Mononuclear cell (primary cell): ENCODE data around the gene MTHFSD. TPM values are rescaled to one million over a fixed set of nuclear protein-coding genes. Genes with fewer than 3 reads are reported as not detected.

ENCODE experiments used
- H3K27me3 ChIP-seq: 2 replicates; pipeline ENCODE4 v1.6.0; 2011; ENCODE audit warnings: low read length, control low read depth; ENCODE audit not compliant: insufficient read depth
- H3K4me1 ChIP-seq: 2 replicates; pipeline ENCODE4 v1.5.1; 2011; ENCODE audit warnings: mild to moderate bottlenecking, low read length, control low read depth; ENCODE audit not compliant: insufficient read depth
- H3K4me3 ChIP-seq: 2 replicates; pipeline ENCODE4 v1.5.1; 2011; ENCODE audit warnings: mild to moderate bottlenecking, low read length, moderate library complexity
- H3K9me3 ChIP-seq: 2 replicates; pipeline ENCODE4 v1.5.1; 2011; ENCODE audit warnings: low read depth, mild to moderate bottlenecking, control low read depth, low read length
- total RNA-seq: library from RNA; depleted of rRNA; stranded (reverse); fragments of >200 nt; gene quantifications from one replicate; pipeline ENCODE4 v1.2.3, GENCODE V29; 2012

The MTHFSD gene
- total RNA-seq, 1 donor = 3.3 TPM

DNA sequence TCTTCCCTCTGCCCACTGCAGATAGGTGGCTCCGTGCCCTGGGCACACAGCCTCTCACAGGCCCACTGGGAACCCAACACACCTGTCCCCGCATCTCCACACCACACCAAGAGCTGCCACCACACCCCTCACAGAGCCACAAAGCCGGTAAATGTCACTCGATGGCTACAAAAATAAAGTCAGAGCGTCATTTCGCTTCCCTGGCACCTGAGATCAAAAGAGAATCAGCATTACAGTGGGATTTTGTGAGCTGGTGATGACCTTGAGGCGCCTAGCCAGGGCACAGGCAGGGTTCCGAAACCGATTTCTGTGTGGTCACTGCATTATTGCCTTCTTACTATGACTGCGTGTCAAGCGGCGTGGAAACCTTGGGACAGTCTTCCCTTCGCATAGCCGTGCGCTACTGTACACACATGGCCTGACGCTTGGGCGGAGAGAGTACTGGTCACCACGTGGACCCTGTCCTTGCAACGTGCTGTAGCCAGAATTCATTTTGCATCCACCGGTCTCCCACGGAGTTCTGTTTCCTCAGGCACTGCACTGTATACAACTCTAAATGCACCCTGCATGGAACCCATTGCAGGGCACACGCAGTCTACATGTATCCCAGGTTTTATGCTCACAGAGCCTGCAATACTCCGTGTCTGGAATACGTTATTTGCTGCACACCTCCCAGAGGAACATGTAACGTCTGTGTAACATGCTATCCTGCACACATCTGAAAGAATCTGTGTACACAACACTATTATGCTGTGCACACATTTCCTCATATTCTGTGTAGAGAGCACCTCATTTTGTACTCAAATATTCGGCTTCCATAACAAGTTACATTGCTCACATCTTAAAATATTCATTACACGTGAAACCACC lies 50.5 kb downstream of the MTHFSD start:
- H3K4me1 ChIP-seq = peaks cover 10% of the 10 kb centered on the region
- H3K27me3 ChIP-seq = peaks cover 91% of the 10 kb centered on the region
- no peak overlapping the region for H3K4me3 ChIP-seq
- no peaks in the 10 kb centered on the region for H3K9me3 ChIP-seq

DNA sequence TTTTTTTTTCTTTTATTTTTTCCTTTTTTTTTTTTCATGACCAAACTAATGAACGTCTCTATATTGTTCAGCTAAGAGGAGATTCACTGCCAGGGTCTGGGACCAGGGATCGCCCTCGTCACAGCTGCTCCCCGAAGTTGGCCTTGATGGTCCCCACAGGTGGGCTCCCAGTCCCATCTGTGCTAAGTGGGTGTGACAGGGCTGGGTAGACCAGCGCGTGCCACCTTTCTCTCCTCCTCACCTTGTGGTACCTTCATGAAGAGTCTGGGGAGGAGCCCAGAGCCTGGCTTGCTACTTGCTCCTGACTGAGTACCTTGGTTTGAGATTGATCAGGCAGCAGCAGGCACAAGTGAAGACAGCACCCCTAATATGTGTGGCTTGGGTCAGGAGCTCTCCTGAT lies 51.2 kb downstream of the MTHFSD start:
- Histone ChIP-seq H3K4me1 (peaks cover 7% of the 10 kb centered on the region), H3K4me3 (no peak overlapping the region), H3K27me3 (peaks cover 95% of the 10 kb centered on the region), H3K9me3 (no peaks in the 10 kb centered on the region)

DNA sequence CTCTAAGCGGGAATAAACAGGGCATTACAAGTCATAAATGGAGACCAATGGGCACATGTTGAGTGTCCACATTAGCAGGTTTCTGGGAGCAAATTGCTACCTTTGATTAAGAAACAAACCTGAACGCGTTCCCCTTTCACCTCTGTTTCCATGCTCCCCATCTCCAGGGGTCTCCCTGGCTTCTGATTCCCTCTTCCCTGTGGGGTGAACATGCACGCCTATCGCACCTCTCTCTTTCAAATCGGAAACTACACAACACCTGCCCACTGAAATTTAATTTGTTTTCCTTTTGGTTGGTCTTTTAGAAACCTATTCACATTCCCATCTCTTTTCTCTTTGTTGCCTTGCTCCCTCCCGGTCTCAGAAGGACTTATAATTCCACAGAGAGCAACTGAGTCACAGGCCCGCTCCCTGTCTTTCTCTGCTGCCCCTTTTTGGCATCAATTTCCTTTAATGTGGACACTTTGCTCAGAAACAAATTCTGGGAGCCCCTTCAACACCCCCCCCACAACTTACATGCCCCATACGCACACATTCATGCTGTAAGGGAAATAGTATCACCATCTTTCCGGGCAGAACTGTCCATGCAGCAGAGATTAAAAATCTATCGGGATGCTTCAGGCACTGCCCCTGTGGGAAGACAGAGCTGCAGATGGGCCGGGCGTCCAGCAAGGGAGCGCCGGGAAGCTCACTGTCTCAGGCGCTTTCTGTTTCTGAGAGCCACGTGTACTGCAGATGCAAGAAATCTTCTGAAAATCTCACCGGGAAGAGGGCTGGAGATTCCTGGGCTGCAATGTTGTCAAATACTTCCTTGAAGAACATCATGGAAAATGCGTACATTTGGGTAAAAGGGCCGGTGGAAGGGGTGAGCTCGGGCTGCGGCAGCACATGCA lies 51.9 kb downstream of the MTHFSD start:
- peaks cover 95% of the 10 kb centered on the region for H3K27me3 ChIP-seq
- no peak overlapping the region for H3K4me3 ChIP-seq
- no peaks in the 10 kb centered on the region for H3K9me3 ChIP-seq
- peaks cover under 1% of the 10 kb centered on the region for H3K4me1 ChIP-seq

DNA sequence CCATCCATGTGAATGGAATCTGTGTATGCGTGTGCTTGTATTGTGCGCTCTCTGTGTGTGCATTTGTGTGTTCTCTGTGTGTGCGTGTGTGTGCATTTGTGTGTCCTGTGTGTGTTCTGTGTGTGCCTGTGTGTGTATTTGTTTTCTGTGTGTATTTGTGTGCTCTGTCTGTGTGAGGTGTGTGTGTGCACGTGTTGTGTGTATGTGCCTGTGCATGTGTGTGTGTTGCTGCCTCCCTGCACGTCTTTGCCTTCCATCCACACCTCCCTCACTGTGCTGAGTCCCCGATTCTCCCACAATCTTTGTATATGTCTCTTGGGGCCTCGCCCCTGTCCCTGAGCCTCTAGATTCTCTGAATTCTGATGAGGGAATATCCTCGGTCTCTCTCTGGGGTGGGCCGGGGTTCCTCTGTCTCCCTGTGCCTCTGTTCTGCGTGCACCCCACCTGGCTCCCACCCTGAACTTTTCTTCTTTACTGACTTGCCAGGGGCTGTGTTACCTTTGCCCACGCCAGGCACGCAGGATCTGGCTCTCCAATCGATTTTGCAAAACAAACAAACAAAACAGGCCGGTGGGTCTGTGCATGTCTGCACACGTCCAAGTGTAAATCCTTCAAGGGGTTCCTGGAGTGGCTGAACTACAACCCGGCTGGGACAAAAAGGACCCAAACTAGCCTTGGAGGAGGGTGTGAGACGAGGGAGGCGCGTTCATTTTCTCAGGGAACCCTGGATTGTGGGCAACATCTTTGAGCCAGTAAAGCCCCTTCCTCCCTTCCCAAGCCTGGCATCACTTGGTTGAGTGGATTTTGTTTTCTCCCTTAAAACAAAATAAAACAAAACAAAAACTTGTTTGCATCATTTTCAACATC lies 52.8 kb downstream of the MTHFSD start:
- H3K4me1 ChIP-seq = no peaks in the 10 kb centered on the region
- H3K27me3 ChIP-seq = peaks cover 87% of the 10 kb centered on the region
- H3K4me3 ChIP-seq = no peak overlapping the region
- H3K9me3 ChIP-seq = no peaks in the 10 kb centered on the region

DNA sequence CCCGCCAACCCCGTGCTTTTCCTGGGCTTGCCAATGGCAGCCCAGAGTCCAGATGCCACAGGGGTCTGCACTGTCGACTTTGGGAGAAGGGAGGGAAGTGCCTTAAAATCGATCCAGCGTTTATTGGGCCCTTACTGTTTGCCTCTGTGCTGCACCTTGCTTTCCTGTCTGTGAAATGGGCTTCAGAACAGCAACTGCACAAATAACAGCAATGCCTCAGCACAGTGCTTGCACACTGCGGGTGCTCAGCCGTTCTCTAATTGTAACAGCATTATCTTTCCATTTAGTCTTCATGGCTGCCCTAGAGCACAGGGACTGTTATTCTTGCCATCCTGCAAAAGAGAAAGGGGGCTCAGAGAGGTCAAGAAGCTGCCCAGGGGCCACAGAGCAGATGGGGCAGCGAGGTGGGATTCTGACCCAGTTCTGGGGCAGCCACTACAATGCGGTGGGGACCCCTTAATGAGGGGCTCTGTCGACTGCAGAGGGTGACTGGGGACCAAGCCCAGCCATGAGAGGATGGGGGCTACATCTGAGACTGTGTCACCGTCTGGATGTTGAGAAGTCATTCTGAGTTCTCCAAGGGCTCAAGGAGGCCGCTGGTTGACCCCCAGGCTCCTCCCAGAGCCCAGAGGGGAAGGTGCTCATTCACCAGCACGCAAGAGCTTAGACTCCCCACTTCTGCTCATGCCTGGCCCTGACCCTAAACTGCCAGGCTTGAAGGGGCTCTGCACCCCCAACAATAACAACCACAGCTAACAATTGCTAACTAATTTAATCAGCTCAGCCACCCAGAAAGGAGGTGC lies 54.1 kb downstream of the MTHFSD start:
- no peak overlapping the region for H3K4me3 ChIP-seq
- H3K27me3 ChIP-seq = peaks cover 86% of the 10 kb centered on the region
- H3K4me1 ChIP-seq = no peaks in the 10 kb centered on the region
- H3K9me3 ChIP-seq = no peaks in the 10 kb centered on the region

- H3K4me1 ChIP-seq = no peaks in the 10 kb centered on the region
- H3K9me3 ChIP-seq = no peaks in the 10 kb centered on the region
- H3K27me3 ChIP-seq = peaks cover 90% of the 10 kb centered on the region
- H3K4me3 ChIP-seq = no peak overlapping the region
Measured at GRCh38 chr16:86499889-86500707, 54.9 kb downstream of the MTHFSD start.

DNA sequence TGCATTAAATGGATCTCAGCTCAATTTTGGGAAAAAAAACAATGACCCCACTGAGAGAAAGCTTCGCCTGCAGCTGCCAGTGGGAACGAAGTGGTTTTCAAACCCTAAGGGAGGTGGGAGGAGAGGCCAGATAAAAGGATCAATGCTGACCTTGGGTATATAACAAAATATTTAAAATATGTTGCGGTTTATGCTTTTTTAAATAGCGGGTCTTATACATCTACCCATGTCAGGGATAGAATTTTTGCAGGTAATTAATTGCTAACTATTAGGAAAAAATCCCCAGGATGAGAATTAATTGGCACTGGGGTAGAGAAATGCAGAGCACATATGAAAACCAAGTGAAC lies 55.6 kb downstream of the MTHFSD start:
- no peak overlapping the region for H3K4me3 ChIP-seq
- H3K27me3 ChIP-seq = peaks cover 90% of the 10 kb centered on the region
- no peaks in the 10 kb centered on the region for H3K4me1 ChIP-seq
- no peaks in the 10 kb centered on the region for H3K9me3 ChIP-seq

- Histone ChIP-seq H3K4me3 (no peak overlapping the region), H3K27me3 (peaks cover 90% of the 10 kb centered on the region), H3K9me3 (no peaks in the 10 kb centered on the region), H3K4me1 (no peaks in the 10 kb centered on the region)
Measured at GRCh38 chr16:86498671-86499439, 56.2 kb downstream of the MTHFSD start.

- H3K27me3 ChIP-seq = peaks cover 87% of the 10 kb centered on the region
- H3K4me3 ChIP-seq = no peak overlapping the region
- H3K9me3 ChIP-seq = no peaks in the 10 kb centered on the region
- H3K4me1 ChIP-seq = no peaks in the 10 kb centered on the region
Measured at GRCh38 chr16:86498155-86498670, 56.8 kb downstream of the MTHFSD start.

- Histone ChIP-seq H3K27me3 (peaks cover 81% of the 10 kb centered on the region), H3K4me1 (no peaks in the 10 kb centered on the region), H3K4me3 (no peak overlapping the region), H3K9me3 (no peaks in the 10 kb centered on the region)
Measured at GRCh38 chr16:86497551-86498021, 57.4 kb downstream of the MTHFSD start.

- Histone ChIP-seq H3K9me3 (no peaks in the 10 kb centered on the region), H3K27me3 (peaks cover 78% of the 10 kb centered on the region)
Measured at GRCh38 chr16:86496929-86497461, 58.0 kb downstream of the MTHFSD start.

DNA sequence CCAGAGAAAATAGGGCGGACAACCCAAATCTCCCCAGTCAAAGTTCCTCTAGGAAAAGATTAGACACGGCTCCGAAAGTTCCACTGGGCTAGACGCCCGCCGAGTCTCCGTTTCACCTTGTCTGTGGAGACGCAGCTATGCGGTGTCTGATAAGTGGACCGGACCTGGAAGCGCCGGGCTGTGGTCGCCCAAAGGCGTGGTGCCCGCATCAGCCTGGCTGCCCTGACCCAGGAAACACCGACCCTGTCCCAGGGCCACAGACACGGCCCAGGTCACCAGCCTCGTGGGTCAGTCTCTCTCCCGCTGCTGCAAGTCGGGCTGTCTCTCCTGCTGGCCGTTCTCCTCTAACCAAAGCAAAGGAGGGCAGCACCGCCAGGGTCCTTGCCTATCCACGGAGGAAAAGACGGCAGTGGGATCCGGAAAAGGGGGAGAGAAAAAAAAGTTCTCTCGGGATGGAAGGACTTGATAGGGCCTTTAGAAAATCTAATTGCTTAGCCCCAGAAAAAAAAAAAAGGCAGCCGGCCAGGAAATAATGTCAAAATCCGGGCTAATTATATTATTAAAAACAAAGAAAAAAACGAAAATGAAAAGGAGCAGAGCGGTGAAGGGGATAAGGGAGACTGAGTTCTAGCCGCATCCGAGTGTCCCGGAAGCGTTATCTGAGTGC lies 58.6 kb downstream of the MTHFSD start:
- Histone ChIP-seq H3K9me3 (no peaks in the 10 kb centered on the region), H3K4me1 (no peaks in the 10 kb centered on the region), H3K4me3 (no peak overlapping the region), H3K27me3 (peaks cover 78% of the 10 kb centered on the region)

More at GRCh38 chr16:86496929-86497461, 58.0 kb downstream of the MTHFSD start:
- H3K4me1 ChIP-seq = no peaks in the 10 kb centered on the region
- H3K4me3 ChIP-seq = no peak overlapping the region
